HL-60 (cell line): Measurements from ENCODE around the gene NPEPL1.
"Not testable (repeated sequence)": the region's sequence is repeated elsewhere in the genome, so short reads cannot be mapped to it uniquely, and the experiment has no call there.

ENCODE experiments used
- DNase-seq, 2 experiments: peaks; one replicate each; pipeline ENCODE4 v3.0.0-alpha.2; 2010 to 2020; ENCODE audit warnings: low read depth in 1 of 2, low spot score in 1 of 2
- H3K27ac ChIP-seq: fragments of 250-450 bp; sonication (Bioruptor Pico); replicated peaks from 2 replicates; pipeline ENCODE4 v1.5.1; 2020; ENCODE audit warnings: mild to moderate bottlenecking, moderate library complexity
- H3K27me3 ChIP-seq: fragments of 250-450 bp; sonication (Bioruptor Pico); 2 replicates; pipeline ENCODE4 v1.5.1; 2021; ENCODE audit warnings: mild to moderate bottlenecking, moderate library complexity; ENCODE audit not compliant: insufficient read depth, poor library complexity, severe bottlenecking
- H3K4me3 ChIP-seq: replicated peaks from 2 replicates; pipeline ENCODE4 v1.5.1; 2011; ENCODE audit warnings: mild to moderate bottlenecking, control low read depth, low read length; ENCODE audit not compliant: insufficient read depth
- GABPA ChIP-seq: IDR thresholded peaks from 2 replicates; pipeline ENCODE4 v1.6.1; 2012; ENCODE audit warnings: low read depth
- POLR2AphosphoS5 ChIP-seq: IDR thresholded peaks from 2 replicates; pipeline ENCODE4 v1.6.1; 2012; ENCODE audit warnings: low read depth
- REST ChIP-seq: IDR thresholded peaks from 2 replicates; pipeline ENCODE4 v1.6.1; 2012; ENCODE audit warnings: low read depth; ENCODE audit not compliant: insufficient replicate concordance
- SPI1 ChIP-seq: IDR thresholded peaks from 2 replicates; pipeline ENCODE4 v1.6.1; 2012; ENCODE audit warnings: low read depth, mild to moderate bottlenecking, borderline replicate concordance
- TF ChIP-seq, protein P1 (sequence below): IDR thresholded peaks from one replicate; pipeline ENCODE4 v1.5.1; 2011; ENCODE audit warnings: low read length, control low read depth, inconsistent platforms; ENCODE audit not compliant: insufficient read depth

The NPEPL1 gene

GRCh38 chr20:58755062-58755697 is 62.6 kb downstream of the NPEPL1 start:
- no peak overlapping the region for H3K27ac ChIP-seq
- no peaks in the 10 kb centered on the region for H3K27me3 ChIP-seq
- no peak overlapping the region for H3K4me3 ChIP-seq
- TF ChIP-seq, protein P1, sequence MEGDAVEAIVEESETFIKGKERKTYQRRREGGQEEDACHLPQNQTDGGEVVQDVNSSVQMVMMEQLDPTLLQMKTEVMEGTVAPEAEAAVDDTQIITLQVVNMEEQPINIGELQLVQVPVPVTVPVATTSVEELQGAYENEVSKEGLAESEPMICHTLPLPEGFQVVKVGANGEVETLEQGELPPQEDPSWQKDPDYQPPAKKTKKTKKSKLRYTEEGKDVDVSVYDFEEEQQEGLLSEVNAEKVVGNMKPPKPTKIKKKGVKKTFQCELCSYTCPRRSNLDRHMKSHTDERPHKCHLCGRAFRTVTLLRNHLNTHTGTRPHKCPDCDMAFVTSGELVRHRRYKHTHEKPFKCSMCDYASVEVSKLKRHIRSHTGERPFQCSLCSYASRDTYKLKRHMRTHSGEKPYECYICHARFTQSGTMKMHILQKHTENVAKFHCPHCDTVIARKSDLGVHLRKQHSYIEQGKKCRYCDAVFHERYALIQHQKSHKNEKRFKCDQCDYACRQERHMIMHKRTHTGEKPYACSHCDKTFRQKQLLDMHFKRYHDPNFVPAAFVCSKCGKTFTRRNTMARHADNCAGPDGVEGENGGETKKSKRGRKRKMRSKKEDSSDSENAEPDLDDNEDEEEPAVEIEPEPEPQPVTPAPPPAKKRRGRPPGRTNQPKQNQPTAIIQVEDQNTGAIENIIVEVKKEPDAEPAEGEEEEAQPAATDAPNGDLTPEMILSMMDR, result no peak
- TF ChIP-seq POLR2AphosphoS5 (no peak), REST (no peak), SPI1 (no peak), GABPA (no peak)
- no peak for DNase-seq

DNA sequence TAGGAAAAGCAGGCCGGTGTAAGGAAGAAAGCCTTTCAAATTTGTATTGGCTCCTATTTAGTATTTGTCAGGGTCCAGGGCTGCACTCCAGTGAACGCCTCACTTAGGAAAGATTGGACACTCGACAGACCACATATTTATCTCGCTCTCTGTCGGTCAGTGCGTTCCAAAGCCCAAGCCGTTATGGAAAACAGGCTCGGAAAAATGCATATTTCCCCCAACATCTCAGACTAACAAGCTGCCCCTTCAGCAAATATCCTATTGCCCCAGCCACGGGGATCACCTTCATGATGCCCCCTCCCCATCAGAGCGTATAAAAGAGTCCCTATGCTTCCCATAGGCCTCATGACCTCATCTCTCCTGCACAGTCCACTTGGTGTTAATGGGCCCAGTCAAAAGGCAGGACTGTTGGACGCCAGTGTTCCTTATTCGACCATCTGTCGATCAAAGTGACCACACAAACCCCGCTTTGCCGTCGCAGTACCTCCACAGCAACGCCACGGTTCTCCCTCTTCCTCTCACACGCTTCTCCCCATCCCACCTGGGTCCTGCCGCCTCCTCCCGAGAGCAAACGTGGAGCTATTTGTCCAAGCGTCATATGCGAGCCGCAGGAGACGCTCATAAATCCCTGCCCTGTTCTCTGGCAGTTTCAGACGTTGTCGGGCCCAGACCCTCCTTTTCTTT is 63.3 kb downstream of the NPEPL1 start:
- H3K27me3 ChIP-seq, result no peaks in the 10 kb centered on the region
- H3K27ac ChIP-seq, result no peak overlapping the region

DNA sequence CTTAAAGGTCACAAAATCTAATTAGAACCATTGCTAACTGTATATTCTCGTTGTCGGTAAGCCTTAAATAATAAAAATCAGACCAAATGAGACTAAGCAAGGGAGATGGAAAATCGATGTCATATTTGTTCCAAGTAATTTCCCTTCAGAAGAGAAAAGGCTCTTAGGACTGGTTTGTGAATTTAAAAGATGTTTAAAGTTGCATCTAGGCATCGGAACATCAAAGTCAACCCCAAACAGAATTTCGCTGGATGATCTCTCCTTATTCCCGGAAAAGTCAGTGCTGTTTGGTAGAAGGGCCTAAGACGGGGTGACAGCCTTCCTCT is 63.8 kb downstream of the NPEPL1 start:
- H3K27ac ChIP-seq, result no peak overlapping the region

More for the DNA sequence above, 63.3 kb downstream of the NPEPL1 start:
- H3K4me3 ChIP-seq, result no peak overlapping the region
- no peak for DNase-seq
- no peak for TF ChIP-seq SPI1
- TF ChIP-seq POLR2AphosphoS5, result no peak
- no peak for TF ChIP-seq GABPA

GRCh38 chr20:58757647-58758046 is 65.0 kb downstream of the NPEPL1 start:
- not testable (repeated sequence) for H3K27me3 ChIP-seq, DNase-seq

More for the DNA sequence above, 63.8 kb downstream of the NPEPL1 start:
- no peak for DNase-seq
- H3K27me3 ChIP-seq, result no peaks in the 10 kb centered on the region
- H3K4me3 ChIP-seq, result no peak overlapping the region
- TF ChIP-seq GABPA, result no peak
- TF ChIP-seq SPI1, result no peak
- no peak for TF ChIP-seq REST
- no peak for TF ChIP-seq POLR2AphosphoS5
- TF ChIP-seq, protein P1, result no peak

GRCh38 chr20:58759947-58760346 is 67.3 kb downstream of the NPEPL1 start:
- no peak overlapping the region for H3K4me3 ChIP-seq
- H3K27ac ChIP-seq, result no peak overlapping the region
- DNase-seq, result no peak
- H3K27me3 ChIP-seq, result no peaks in the 10 kb centered on the region
- TF ChIP-seq REST (no peak), SPI1 (no peak), POLR2AphosphoS5 (no peak), GABPA (no peak)
- TF ChIP-seq, protein P1, result no peak

More at GRCh38 chr20:58757647-58758046, 65.0 kb downstream of the NPEPL1 start:
- not testable (repeated sequence) for H3K27ac ChIP-seq, H3K4me3 ChIP-seq
